RCC 7860 (cell line): ENCODE data around the gene EXD3.
"Not testable (repeated sequence)": the region's sequence is repeated elsewhere in the genome, so short reads cannot be mapped to it uniquely, and the experiment has no call there.

Experiments
- DNase-seq: peaks from one replicate; pipeline ENCODE4 v3.0.0-alpha.2; 2015; ENCODE audit warnings: low spot score
- FAIRE-seq: peaks from 2 replicates; lab custom pipeline; 2012; peaks lifted over from hg19 to GRCh38; lab: Jason Lieb, UNC

Gene EXD3

GRCh38 chr9:137264067-137264466 lies 158.9 kb downstream of the EXD3 start:
- DNase-seq (no peak), FAIRE-seq (no peak)

GRCh38 chr9:137263506-137263905 lies 159.5 kb downstream of the EXD3 start:
- DNase-seq (no peak), FAIRE-seq (no peak)

- DNase-seq: no peak
- no peak for FAIRE-seq
Observed at GRCh38 chr9:137262909-137263285, 160.1 kb downstream of the EXD3 start.

GRCh38 chr9:137262173-137262908 lies 160.6 kb downstream of the EXD3 start:
- DNase-seq: not testable (repeated sequence)
- peak; percentile 18 for FAIRE-seq
